Endothelial cell of umbilical vein (primary cell): ENCODE results near the gene MAP4K1. TPM values are rescaled to one million over a fixed set of nuclear protein-coding genes. Genes with fewer than 3 reads are reported as not detected.

Experiments
- BruUV-seq: library from RNA; stranded (reverse); fragments of 400-500 nt; replicated peaks from 2 replicates; lab custom pipeline; 2021; lab: Mats Ljungman, UMichigan
- CTCF ChIA-PET: fragments of 300-600, 350-600 bp; sonication (Branson Sonifier 250); formaldehyde crosslinking; loops from one replicate; lab custom pipeline; 2021; ENCODE audit warnings: antibody characterized with exemption, inconsistent platforms; lab: Charles Lee
- POLR2A ChIA-PET: fragments of 300-600, 350-600 bp; sonication (Branson Sonifier 250); formaldehyde crosslinking; loops from one replicate; lab custom pipeline; 2021; ENCODE audit warnings: antibody characterized with exemption, inconsistent platforms; lab: Charles Lee
- DNase-seq: peaks from one replicate; pipeline ENCODE4 v3.0.0-alpha.2; 2011; ENCODE audit warnings: low read depth, low spot score
- FAIRE-seq: peaks from 2 replicates; lab custom pipeline; 2011; peaks lifted over from hg19 to GRCh38; lab: Jason Lieb, UNC
- H2AFZ ChIP-seq: 2 replicates; pipeline ENCODE4 v1.6.0; 2012; ENCODE audit warnings: low read depth, low read length, control low read depth, inconsistent platforms
- H3K27ac ChIP-seq: 2 replicates; pipeline ENCODE4 v1.5.1; 2011; ENCODE audit warnings: low read depth, mild to moderate bottlenecking, control low read depth, low read length, moderate library complexity; ENCODE audit not compliant: insufficient read depth
- H3K27me3 ChIP-seq, 2 experiments: 2 replicates each; pipeline versions ENCODE4 v1.6.0 to v1.6.1; 2011; ENCODE audit warnings: low read length in 2 of 2, mixed read lengths in 1 of 2; ENCODE audit not compliant: control insufficient read depth in 2 of 2, insufficient read depth in 2 of 2
- H3K36me3 ChIP-seq, 2 experiments: 2 replicates in 1 of 2; 3 replicates in 1 of 2; pipeline ENCODE4 v1.5.1; 2011; ENCODE audit warnings: low read length in 2 of 2, mild to moderate bottlenecking in 1 of 2, moderate library complexity in 1 of 2; ENCODE audit not compliant: control insufficient read depth in 2 of 2, insufficient read depth in 2 of 2; ENCODE audit errors: extremely low read depth in 1 of 2
- H3K4me1 ChIP-seq: 3 replicates; pipeline ENCODE4 v1.5.1; 2011; ENCODE audit warnings: mild to moderate bottlenecking, low read length; ENCODE audit not compliant: control insufficient read depth, insufficient read depth; ENCODE audit errors: extremely low read depth
- H3K4me2 ChIP-seq: 2 replicates; pipeline ENCODE4 v1.6.1; 2011; ENCODE audit warnings: low read length, control low read depth, mixed read lengths; ENCODE audit not compliant: insufficient read depth
- H3K4me3 ChIP-seq, 3 experiments: fragments of 200-600 bp in 1 of 3; sonication (generic), shearing (Covaris generic) in 1 of 3; replicated peaks in 1 of 3; 2 replicates each; pipeline ENCODE4 v1.5.1; 2011 to 2016; ENCODE audit warnings: control low read depth in 3 of 3, low read length in 3 of 3, mild to moderate bottlenecking in 2 of 3, inconsistent platforms in 1 of 3, low read depth in 1 of 3, moderate library complexity in 1 of 3; ENCODE audit not compliant: insufficient read depth in 1 of 3
- H3K79me2 ChIP-seq: 2 replicates; pipeline ENCODE4 v1.6.0; 2012; ENCODE audit warnings: low read length, inconsistent platforms; ENCODE audit not compliant: control insufficient read depth, insufficient read depth
- H3K9ac ChIP-seq: replicated peaks from 2 replicates; pipeline ENCODE3; 2011; ENCODE audit warnings: low read length, control low read depth; ENCODE audit not compliant: insufficient read depth; ENCODE audit errors: extremely low read depth
- H3K9me1 ChIP-seq: replicated peaks from 3 replicates; pipeline ENCODE4 v1.6.0; 2011; ENCODE audit warnings: mild to moderate bottlenecking, low read length; ENCODE audit not compliant: control insufficient read depth, insufficient read depth; ENCODE audit errors: extremely low read depth
- H3K9me3 ChIP-seq: replicated peaks from 2 replicates; pipeline ENCODE4 v1.5.1; 2012; ENCODE audit warnings: low read length, inconsistent platforms; ENCODE audit not compliant: control insufficient read depth, insufficient read depth
- H4K20me1 ChIP-seq: replicated peaks from 2 replicates; pipeline ENCODE3; 2011; ENCODE audit warnings: mild to moderate bottlenecking, low read length; ENCODE audit not compliant: control insufficient read depth, insufficient read depth; ENCODE audit errors: extremely low read depth
- CTCF ChIP-seq, 2 donors: IDR thresholded peaks; 1 replicate in 1 of 2; 2 replicates in 1 of 2; pipeline ENCODE4 v1.5.1; 2011; ENCODE audit warnings: low read length in 2 of 2, mild to moderate bottlenecking in 2 of 2, moderate library complexity in 2 of 2, control low read depth in 1 of 2, inconsistent platforms in 1 of 2, low read depth in 1 of 2; ENCODE audit not compliant: insufficient read depth in 1 of 2; ENCODE audit errors: extremely low read depth in 1 of 2
- EZH2 ChIP-seq: IDR thresholded peaks from 2 replicates; pipeline ENCODE4 v1.6.1; 2012; ENCODE audit warnings: borderline replicate concordance, low read depth, mild to moderate bottlenecking, moderate library complexity, low read length, inconsistent platforms; ENCODE audit not compliant: severe bottlenecking
- FOS ChIP-seq: IDR thresholded peaks from 2 replicates; pipeline ENCODE4 v1.6.1; 2011; ENCODE audit warnings: mild to moderate bottlenecking, low read length, moderate library complexity, borderline replicate concordance; ENCODE audit not compliant: insufficient read depth
- JUN ChIP-seq: IDR thresholded peaks from 2 replicates; pipeline ENCODE4 v1.6.1; 2011; ENCODE audit warnings: borderline replicate concordance, low read depth; ENCODE audit not compliant: insufficient read length, insufficient read depth
- MAX ChIP-seq: IDR thresholded peaks from 2 replicates; pipeline ENCODE4 v1.6.1; 2011; ENCODE audit not compliant: insufficient read depth, insufficient read length
- POLR2AphosphoS5 ChIP-seq: IDR thresholded peaks from 2 replicates; pipeline ENCODE4 v1.6.1; 2012; ENCODE audit warnings: low read depth, mild to moderate bottlenecking, control low read depth, low read length, moderate library complexity; ENCODE audit not compliant: insufficient read depth
- dilution Hi-C: fragments of 300-500 bp; cut with MboI; formaldehyde crosslinking; loops from one replicate; pipeline ENCODE4 v1.15.0; 2019; ENCODE audit warnings: low sequenced_read_pairs; ENCODE audit not compliant: extremely low pct_ligation_motif_present
- intact Hi-C: fragments of 100-400 bp; cut with micrococcal nuclease; formaldehyde crosslinking; loops from one replicate; pipeline ENCODE4 v1.10.0; 2022
- polyA plus RNA-seq, 4 experiments: library from polyadenylated mRNA; depleted of rRNA in 3 of 4; stranded (reverse) in 3 of 4; unstranded in 1 of 4; fragments of >200 nt; gene quantifications; 2 replicates each; pipeline versions ENCODE4 v1.2.1 to v1.2.3, GENCODE V29; 2011 to 2012; ENCODE audit warnings: missing spikeins in 1 of 4
- total RNA-seq: library from RNA; stranded (reverse); gene quantifications from 2 replicates; pipeline ENCODE4 v1.2.3, GENCODE V29; 2021

Gene MAP4K1
- total and polyA plus RNA-seq, 2 donors (not counting 3 experiments of a cell fraction or from before 2014, with no cell fraction given) = 0.12 to 1.6 TPM

- Histone ChIP-seq H3K27ac (no peak overlapping the region), H2AFZ (no peak overlapping the region), H3K4me3 (no peak overlapping the region), H3K36me3 (peaks cover 4 to 5% of the 10 kb centered on the region in 2 experiments), H4K20me1 (no peaks in the 10 kb centered on the region), H3K4me1 (peaks cover 5% of the 10 kb centered on the region), H3K9me1 (no peaks in the 10 kb centered on the region), H3K27me3 (no peaks in the 10 kb centered on the region), H3K9me3 (no peaks in the 10 kb centered on the region), H3K79me2 (no peaks in the 10 kb centered on the region), H3K9ac (no peak overlapping the region), H3K4me2 (no peak overlapping the region)
- dilution Hi-C loops (no loop called here), intact Hi-C loops (loop anchor here (10.0 kb wide), 1 partner anchor 214 kb away; no protein-coding TSS in a partner anchor)
- DNase-seq (peak; percentile 30), FAIRE-seq (peak; percentile 76)
- POLR2A ChIA-PET = interaction anchor here (0.6 kb wide), 1 partner anchor 1708 kb away, joined by 6 read pairs; the partner anchor contains the start of genes C19orf47 and PLD3
- CTCF ChIA-PET = no interaction called here
- BruUV-seq = no TSS peak
- TF ChIP-seq EZH2 (no peak), POLR2AphosphoS5 (no peak), JUN (no peak), MAX (no peak), CTCF (IDR thresholded peaks at IDR 0.05; ENCODE audit: extremely low read depth in 1 of 2, insufficient read depth in 1 of 2, low read depth in 1 of 2, low read length in 2 of 2) (no peak), FOS (no peak)
Observed at GRCh38 chr19:38640368-38640767, 22.6 kb upstream of the MAP4K1 start.
